ENCODE data around the gene NPTN.

GRCh38 chr15:73647259-73648013, 14.2 kb upstream of the NPTN start:
- no peak for TF ChIP-seq CTCF (IDR thresholded peaks at IDR 0.05; ENCODE audit: insufficient read depth, low read length, poor library complexity, severe bottlenecking)
- TF ChIP-seq EZH2phosphoT487 (conservative IDR thresholded peaks at IDR 0.05; ENCODE audit: low read length), result no peak

Data from SU-DHL-6 (cell line).